ENCODE measurements around the gene RBMS3.

DNA sequence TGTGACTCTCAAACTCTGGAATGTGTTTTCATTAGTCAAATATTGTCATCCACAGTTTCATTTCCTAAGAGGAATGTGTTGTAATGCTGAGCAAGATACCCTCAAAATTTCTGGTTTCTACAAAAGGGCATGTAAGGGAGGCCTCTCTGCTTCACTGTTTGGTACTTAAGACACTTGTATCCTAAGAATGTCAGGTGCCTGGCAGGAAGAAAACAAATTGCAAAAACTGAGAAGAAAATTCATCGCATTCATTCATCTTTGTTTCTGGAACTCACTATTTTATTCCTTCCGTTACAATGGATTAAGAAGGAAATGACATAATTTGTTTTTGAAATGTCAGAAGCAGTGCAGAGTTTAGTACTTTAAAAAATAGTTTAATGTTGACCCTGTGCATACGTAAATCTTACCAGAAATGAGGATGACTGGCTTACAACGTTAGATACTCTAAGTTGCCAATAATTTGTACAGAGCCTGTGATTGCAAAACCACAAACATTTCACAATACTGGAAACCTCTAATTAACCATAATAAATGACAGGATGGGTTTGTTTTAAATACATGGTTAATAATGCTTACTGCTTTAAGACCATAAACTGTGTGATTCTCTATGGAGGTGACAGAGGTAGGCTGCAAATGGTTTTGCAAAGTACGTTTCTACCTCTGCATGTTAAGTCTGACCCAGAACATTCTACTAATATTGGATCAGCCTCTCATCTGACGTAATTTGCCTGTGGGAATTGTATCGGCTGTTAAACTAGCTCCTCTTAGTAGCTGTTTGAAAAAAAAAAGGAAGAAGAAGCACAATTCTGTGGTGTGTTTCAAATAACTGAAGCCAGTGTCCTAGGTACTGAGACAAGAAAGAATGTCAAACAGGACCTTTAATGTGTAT lies 477.8 kb downstream of the RBMS3 start:
- TF ChIP-seq CTCF (IDR thresholded peaks at IDR 0.05) (no peak), POLR2A (IDR thresholded peaks at IDR 0.05) (no peak)
